GM21619 (cell line): Measurements from ENCODE around the gene SRPX2.
"Not testable (repeated sequence)": the region's sequence is repeated elsewhere in the genome, so short reads cannot be mapped to it uniquely, and the experiment has no call there.

Source experiments
- ATAC-seq: cut with Tn5 transposase; IDR thresholded peaks from one replicate; pipeline ENCODE4 v1.9.1; 2021; ENCODE audit not compliant: unreplicated experiment

The SRPX2 gene

GRCh38 chrX:100695991-100696390, 52.0 kb downstream of the SRPX2 start:
- no peak for ATAC-seq

GRCh38 chrX:100696699-100697351, 52.8 kb downstream of the SRPX2 start:
- ATAC-seq: no peak

GRCh38 chrX:100698551-100698950, 54.6 kb downstream of the SRPX2 start:
- ATAC-seq: no peak

GRCh38 chrX:100700809-100701208, 56.8 kb downstream of the SRPX2 start:
- no peak for ATAC-seq

GRCh38 chrX:100704581-100705203, 60.7 kb downstream of the SRPX2 start:
- ATAC-seq: no peak

- no peak for ATAC-seq
Measured at GRCh38 chrX:100710816-100711215, 66.8 kb downstream of the SRPX2 start.

GRCh38 chrX:100717363-100717762, 73.4 kb downstream of the SRPX2 start:
- no peak for ATAC-seq

GRCh38 chrX:100719139-100719538, 75.1 kb downstream of the SRPX2 start:
- ATAC-seq: no peak

- ATAC-seq: no peak
Measured at GRCh38 chrX:100720301-100720700, 76.3 kb downstream of the SRPX2 start.

- no peak for ATAC-seq
Measured at GRCh38 chrX:100721328-100721727, 77.3 kb downstream of the SRPX2 start.

GRCh38 chrX:100724006-100724405, 80.0 kb downstream of the SRPX2 start:
- not testable (repeated sequence) for ATAC-seq
